SU-DHL-6 (cell line): ENCODE measurements around the gene NOTCH2.

Experiments
- EZH2phosphoT487 ChIP-seq: fragments of 200-600 bp; sonication (generic), shearing (Covaris generic); conservative IDR thresholded peaks from 2 replicates; pipeline ENCODE4 v1.6.1; 2018; ENCODE audit warnings: mild to moderate bottlenecking, antibody characterized with exemption, low read length, moderate library complexity, mixed read lengths
- TF ChIP-seq, protein P1 (sequence below): fragments of 200-600 bp; sonication (generic); IDR thresholded peaks from one replicate; pipeline ENCODE4 v1.5.1; 2017; ENCODE audit warnings: antibody characterized with exemption, mild to moderate bottlenecking, low read length, moderate library complexity; ENCODE audit not compliant: insufficient read depth, poor library complexity, severe bottlenecking

DNA sequence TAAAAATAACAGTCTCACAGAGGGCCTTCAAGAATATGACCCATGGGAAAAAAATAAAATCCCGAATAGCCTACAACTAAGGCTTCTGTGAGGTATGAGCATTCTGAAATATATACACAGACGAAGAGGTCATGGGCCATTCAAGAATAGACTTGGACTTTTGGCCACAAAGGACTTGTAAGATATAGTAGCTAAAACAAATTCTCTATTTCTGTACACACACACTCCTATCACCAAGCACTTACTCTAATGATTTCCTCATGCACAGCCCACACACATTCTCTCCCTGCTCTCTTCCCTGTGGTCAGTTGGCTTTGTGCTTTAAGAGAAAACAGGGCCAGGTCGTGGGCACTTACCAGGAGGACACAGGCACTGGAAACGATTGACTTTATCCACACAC, 103.4 kb downstream of the NOTCH2 start:
- TF ChIP-seq, protein P1, sequence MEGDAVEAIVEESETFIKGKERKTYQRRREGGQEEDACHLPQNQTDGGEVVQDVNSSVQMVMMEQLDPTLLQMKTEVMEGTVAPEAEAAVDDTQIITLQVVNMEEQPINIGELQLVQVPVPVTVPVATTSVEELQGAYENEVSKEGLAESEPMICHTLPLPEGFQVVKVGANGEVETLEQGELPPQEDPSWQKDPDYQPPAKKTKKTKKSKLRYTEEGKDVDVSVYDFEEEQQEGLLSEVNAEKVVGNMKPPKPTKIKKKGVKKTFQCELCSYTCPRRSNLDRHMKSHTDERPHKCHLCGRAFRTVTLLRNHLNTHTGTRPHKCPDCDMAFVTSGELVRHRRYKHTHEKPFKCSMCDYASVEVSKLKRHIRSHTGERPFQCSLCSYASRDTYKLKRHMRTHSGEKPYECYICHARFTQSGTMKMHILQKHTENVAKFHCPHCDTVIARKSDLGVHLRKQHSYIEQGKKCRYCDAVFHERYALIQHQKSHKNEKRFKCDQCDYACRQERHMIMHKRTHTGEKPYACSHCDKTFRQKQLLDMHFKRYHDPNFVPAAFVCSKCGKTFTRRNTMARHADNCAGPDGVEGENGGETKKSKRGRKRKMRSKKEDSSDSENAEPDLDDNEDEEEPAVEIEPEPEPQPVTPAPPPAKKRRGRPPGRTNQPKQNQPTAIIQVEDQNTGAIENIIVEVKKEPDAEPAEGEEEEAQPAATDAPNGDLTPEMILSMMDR = no peak
- no peak for TF ChIP-seq EZH2phosphoT487
